Measurements from ENCODE around the gene WNT3. TPM values are rescaled to one million over a fixed set of nuclear protein-coding genes. Genes with fewer than 3 reads are reported as not detected.

WNT3 gene
- total and polyA plus RNA-seq, 4 donors: 4.0 to 17.1 (median 10.7) TPM

DNA sequence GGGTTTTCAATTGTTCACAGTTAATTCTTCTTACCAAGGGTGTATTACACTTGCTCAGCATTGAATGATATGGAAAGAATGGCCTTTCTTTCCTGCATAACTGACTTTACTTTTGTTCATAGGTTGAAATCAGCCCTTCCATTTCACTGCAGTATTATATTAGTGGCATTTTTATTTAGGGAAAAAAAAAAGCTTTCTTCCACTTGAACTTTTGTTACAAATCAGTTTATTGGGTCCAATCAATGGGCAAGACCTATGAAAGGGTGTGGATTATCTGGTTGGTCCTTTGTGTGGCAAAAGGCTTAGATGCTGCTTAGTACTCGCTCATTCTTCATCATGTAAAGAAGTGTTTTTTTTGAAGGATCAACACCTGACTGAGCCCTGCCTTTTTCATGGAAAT lies 74.1 kb downstream of the WNT3 start:
- no peaks in the 10 kb centered on the region for H3K4me1 ChIP-seq (ENCODE audit: control insufficient read depth, insufficient read depth, low read length)
- no CpG with 5 or more reads among the region's 1 CpG for WGBS (ENCODE audit: insufficient coverage)
- H3K36me3 ChIP-seq (ENCODE audit: control insufficient read depth, insufficient read depth, low read length): no peaks in the 10 kb centered on the region
- no peaks in the 10 kb centered on the region for H3K27me3 ChIP-seq (ENCODE audit: control insufficient read depth, insufficient read depth, low read length)
- DNase-seq (ENCODE audit: low read depth in 4 of 6, low spot score in 6 of 6): no peak
- H3K4me3 ChIP-seq (ENCODE audit: low read depth, low read length): no peak overlapping the region
- H3K9me3 ChIP-seq (ENCODE audit: control insufficient read depth, insufficient read depth, low read length): no peaks in the 10 kb centered on the region
- no peak overlapping the region for H3K27ac ChIP-seq (ENCODE audit: low read depth, low read length)

DNA sequence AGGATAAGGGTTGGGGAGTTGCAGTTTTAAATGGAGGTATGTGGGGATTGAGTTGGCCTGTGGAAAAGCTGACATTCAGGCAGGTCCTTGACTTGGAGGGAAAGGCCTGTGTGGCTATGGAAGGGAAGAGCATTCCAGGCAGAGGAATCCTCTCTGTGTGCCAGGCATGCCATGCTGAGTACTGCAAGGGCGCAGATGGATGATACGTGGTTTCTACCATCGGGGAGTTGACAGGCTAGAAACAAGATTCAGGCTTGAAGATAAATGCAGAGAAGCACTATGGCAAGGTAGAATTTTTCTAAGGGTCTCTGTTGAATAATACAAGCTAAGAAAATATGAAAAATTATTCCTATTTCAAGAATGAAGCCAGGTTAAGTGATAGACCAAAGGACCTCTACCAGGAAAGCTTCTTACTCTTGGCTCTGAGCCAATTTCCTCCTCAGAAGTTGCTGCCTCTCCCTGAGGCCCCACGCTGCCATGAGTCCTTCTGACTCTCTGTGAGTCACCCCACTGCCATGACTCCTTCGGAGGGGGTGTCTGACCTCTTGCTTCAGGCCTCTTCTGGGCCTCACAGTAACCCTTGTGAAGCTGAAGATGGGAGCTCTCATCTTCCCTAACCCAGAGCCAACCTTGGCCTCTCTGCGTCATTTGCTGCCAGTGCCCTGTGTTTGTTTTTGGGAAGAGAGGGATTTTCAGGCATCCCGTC lies 75.8 kb downstream of the WNT3 start:
- no peak overlapping the region for H3K4me3 ChIP-seq (ENCODE audit: low read depth, low read length)
- H3K9me3 ChIP-seq (ENCODE audit: control insufficient read depth, insufficient read depth, low read length): no peaks in the 10 kb centered on the region
- H3K4me1 ChIP-seq (ENCODE audit: control insufficient read depth, insufficient read depth, low read length): no peaks in the 10 kb centered on the region
- H3K27me3 ChIP-seq (ENCODE audit: control insufficient read depth, insufficient read depth, low read length): no peaks in the 10 kb centered on the region
- 61% methylated on average over 4 of the region's 7 CpGs for WGBS (ENCODE audit: insufficient coverage)
- H3K27ac ChIP-seq (ENCODE audit: low read depth, low read length): no peak overlapping the region
- DNase-seq (ENCODE audit: low read depth in 4 of 6, low spot score in 6 of 6): no peak
- H3K36me3 ChIP-seq (ENCODE audit: control insufficient read depth, insufficient read depth, low read length): no peaks in the 10 kb centered on the region

DNA sequence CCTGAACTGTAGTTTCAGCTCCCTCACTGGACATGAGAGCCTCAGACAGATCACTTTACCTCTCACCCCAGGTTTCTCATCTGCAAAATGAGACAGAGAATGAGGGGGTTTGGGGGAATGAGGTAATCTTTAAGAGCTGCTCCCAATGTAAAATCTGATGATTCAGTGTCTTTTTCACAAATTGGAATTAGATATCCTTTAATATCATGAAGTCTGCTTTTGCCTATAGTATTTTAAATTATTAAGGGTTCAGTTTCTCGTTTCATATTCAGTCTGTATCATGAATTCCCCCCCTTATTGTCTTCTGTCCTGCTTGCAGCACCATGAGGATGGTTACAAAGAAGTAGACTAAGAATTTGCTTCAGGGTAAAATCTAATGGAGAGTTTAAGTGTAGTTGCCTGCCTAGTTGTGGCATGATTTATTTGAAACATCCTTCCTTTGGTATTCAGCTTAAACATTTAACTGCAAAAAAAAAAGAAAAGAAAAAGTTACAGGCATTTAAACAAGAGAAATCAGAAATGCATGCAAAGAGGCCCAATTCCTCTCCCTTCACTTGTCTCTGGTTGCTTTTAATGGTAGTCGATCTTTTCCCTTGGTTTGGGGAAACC lies 77.3 kb downstream of the WNT3 start:
- no CpG with 5 or more reads among the region's 2 CpGs for WGBS (ENCODE audit: insufficient coverage)
- H3K4me3 ChIP-seq (ENCODE audit: low read depth, low read length): no peak overlapping the region
- DNase-seq (ENCODE audit: low read depth in 4 of 6, low spot score in 6 of 6): no peak
- no peaks in the 10 kb centered on the region for H3K27me3 ChIP-seq (ENCODE audit: control insufficient read depth, insufficient read depth, low read length)
- H3K4me1 ChIP-seq (ENCODE audit: control insufficient read depth, insufficient read depth, low read length): no peaks in the 10 kb centered on the region
- no peaks in the 10 kb centered on the region for H3K9me3 ChIP-seq (ENCODE audit: control insufficient read depth, insufficient read depth, low read length)
- H3K36me3 ChIP-seq (ENCODE audit: control insufficient read depth, insufficient read depth, low read length): no peaks in the 10 kb centered on the region
- H3K27ac ChIP-seq (ENCODE audit: low read depth, low read length): no peak overlapping the region

DNA sequence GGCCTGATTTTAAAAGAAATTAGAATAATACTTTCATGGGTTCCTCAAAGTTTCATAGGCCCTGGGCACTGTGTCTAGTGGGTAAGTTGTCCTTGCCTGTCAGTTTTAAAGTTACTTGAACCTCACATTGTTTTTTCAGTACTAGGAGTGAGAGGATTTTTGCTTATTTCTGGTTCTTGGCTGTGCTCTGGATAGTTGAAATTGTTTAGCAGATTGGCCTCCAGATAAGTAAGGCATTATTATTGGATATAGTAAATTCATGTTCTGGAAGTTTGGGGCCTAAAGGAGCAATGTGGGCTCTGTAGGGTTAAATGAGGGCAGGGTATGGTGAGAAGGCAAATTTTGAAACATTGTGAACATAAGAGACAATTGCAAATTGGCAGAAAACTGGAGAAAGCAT lies 78.5 kb downstream of the WNT3 start:
- Histone ChIP-seq H3K9me3 (ENCODE audit: control insufficient read depth, insufficient read depth, low read length) (no peaks in the 10 kb centered on the region), H3K27ac (ENCODE audit: low read depth, low read length) (no peak overlapping the region), H3K4me3 (ENCODE audit: low read depth, low read length) (no peak overlapping the region), H3K36me3 (ENCODE audit: control insufficient read depth, insufficient read depth, low read length) (no peaks in the 10 kb centered on the region), H3K4me1 (ENCODE audit: control insufficient read depth, insufficient read depth, low read length) (no peaks in the 10 kb centered on the region), H3K27me3 (ENCODE audit: control insufficient read depth, insufficient read depth, low read length) (no peaks in the 10 kb centered on the region)
- no peak for DNase-seq (ENCODE audit: low read depth in 4 of 6, low spot score in 6 of 6)

GRCh38 chr17:46738544-46738943 lies 79.9 kb downstream of the WNT3 start:
- 88% methylated on average over 2 of the region's 4 CpGs for WGBS (ENCODE audit: insufficient coverage)
- no peak overlapping the region for H3K27ac ChIP-seq (ENCODE audit: low read depth, low read length)
- H3K36me3 ChIP-seq (ENCODE audit: control insufficient read depth, insufficient read depth, low read length): no peaks in the 10 kb centered on the region
- no peak overlapping the region for H3K4me3 ChIP-seq (ENCODE audit: low read depth, low read length)
- H3K27me3 ChIP-seq (ENCODE audit: control insufficient read depth, insufficient read depth, low read length): no peaks in the 10 kb centered on the region
- no peaks in the 10 kb centered on the region for H3K4me1 ChIP-seq (ENCODE audit: control insufficient read depth, insufficient read depth, low read length)
- no peaks in the 10 kb centered on the region for H3K9me3 ChIP-seq (ENCODE audit: control insufficient read depth, insufficient read depth, low read length)
- no peak for DNase-seq (ENCODE audit: low read depth in 4 of 6, low spot score in 6 of 6)

GRCh38 chr17:46737326-46737725 lies 81.2 kb downstream of the WNT3 start:
- Histone ChIP-seq H3K27me3 (ENCODE audit: control insufficient read depth, insufficient read depth, low read length) (no peaks in the 10 kb centered on the region), H3K27ac (ENCODE audit: low read depth, low read length) (no peak overlapping the region), H3K36me3 (ENCODE audit: control insufficient read depth, insufficient read depth, low read length) (no peaks in the 10 kb centered on the region), H3K9me3 (ENCODE audit: control insufficient read depth, insufficient read depth, low read length) (no peaks in the 10 kb centered on the region), H3K4me3 (ENCODE audit: low read depth, low read length) (no peak overlapping the region), H3K4me1 (ENCODE audit: control insufficient read depth, insufficient read depth, low read length) (no peaks in the 10 kb centered on the region)
- DNase-seq (ENCODE audit: low read depth in 4 of 6, low spot score in 6 of 6): no peak
- WGBS (ENCODE audit: insufficient coverage): 82% methylated on average over 4 of the region's 4 CpGs

- Histone ChIP-seq H3K27me3 (ENCODE audit: control insufficient read depth, insufficient read depth, low read length) (no peaks in the 10 kb centered on the region), H3K36me3 (ENCODE audit: control insufficient read depth, insufficient read depth, low read length) (no peaks in the 10 kb centered on the region), H3K4me3 (ENCODE audit: low read depth, low read length) (no peak overlapping the region), H3K9me3 (ENCODE audit: control insufficient read depth, insufficient read depth, low read length) (no peaks in the 10 kb centered on the region), H3K27ac (ENCODE audit: low read depth, low read length) (no peak overlapping the region), H3K4me1 (ENCODE audit: control insufficient read depth, insufficient read depth, low read length) (no peaks in the 10 kb centered on the region)
- no peak for DNase-seq (ENCODE audit: low read depth in 4 of 6, low spot score in 6 of 6)
Observed at GRCh38 chr17:46736100-46736499, 82.4 kb downstream of the WNT3 start.

DNA sequence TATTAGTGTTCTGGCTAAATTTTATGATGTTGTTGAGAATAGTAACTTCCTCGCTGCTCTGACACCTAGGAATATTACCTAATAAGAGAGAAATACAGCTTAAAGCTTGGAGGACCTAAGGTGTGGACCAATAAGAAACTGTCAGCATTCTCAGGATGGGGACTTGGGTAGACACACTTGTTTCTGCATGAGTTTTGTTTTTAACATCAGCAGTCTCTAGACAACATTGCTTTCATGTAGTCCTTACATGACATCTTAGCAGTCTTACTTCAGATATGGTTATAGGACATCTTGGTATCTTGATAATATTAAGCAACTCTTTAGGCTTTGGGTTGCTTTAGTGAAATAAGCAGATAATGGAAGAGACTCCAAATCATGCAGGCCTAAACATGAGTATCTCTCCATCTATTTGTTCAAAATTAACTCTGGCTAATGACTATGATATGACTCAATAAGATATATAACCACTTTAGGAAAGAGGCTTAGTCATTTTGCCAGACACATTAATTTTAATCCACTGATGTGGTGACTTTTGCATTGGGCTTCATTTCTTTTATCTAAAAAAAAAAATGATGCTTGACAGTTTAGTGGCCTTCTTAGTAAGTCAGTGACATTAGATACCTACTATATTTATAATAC lies 84.5 kb downstream of the WNT3 start:
- no peaks in the 10 kb centered on the region for H3K36me3 ChIP-seq (ENCODE audit: control insufficient read depth, insufficient read depth, low read length)
- DNase-seq (ENCODE audit: low read depth in 4 of 6, low spot score in 6 of 6): no peak
- H3K4me1 ChIP-seq (ENCODE audit: control insufficient read depth, insufficient read depth, low read length): no peaks in the 10 kb centered on the region
- peak overlapping the region; percentile 11 for H3K27ac ChIP-seq (ENCODE audit: low read depth, low read length)
- no peaks in the 10 kb centered on the region for H3K9me3 ChIP-seq (ENCODE audit: control insufficient read depth, insufficient read depth, low read length)
- no peak overlapping the region for H3K4me3 ChIP-seq (ENCODE audit: low read depth, low read length)
- no CpG with 5 or more reads among the region's 1 CpG for WGBS (ENCODE audit: insufficient coverage)
- no peaks in the 10 kb centered on the region for H3K27me3 ChIP-seq (ENCODE audit: control insufficient read depth, insufficient read depth, low read length)

DNA sequence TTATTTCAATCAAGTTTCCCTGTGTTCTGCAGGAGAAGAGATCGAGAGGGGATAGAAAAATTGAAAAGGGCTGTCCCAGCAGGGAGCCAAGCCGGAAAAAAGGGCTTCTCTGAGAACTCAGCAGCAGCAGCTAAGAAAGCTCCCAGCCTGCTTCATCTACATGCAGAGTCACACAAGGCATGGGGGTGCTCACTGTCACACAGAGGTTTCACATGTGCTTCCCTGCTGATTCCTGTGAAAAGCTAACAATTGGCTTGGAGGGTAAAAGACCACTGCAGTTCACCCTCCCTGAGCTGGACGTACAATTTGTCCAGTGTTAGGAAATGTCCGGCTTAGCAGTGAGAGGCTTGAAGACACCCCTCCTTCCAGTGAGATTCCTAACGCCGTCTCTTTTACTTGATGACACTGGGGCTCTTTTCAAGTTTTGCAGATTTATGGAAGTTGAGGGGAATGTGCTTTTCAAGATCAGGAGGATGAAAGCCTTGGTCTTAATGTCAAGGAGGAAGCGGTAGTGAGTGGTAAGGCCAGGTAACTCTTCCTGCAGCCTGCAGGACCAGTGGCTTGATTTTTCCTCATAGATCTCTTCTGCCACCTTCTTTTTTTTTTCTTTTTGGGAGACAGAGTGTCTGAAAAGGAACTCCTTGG lies 85.6 kb downstream of the WNT3 start:
- H3K27ac ChIP-seq (ENCODE audit: low read depth, low read length): peak overlapping the region; percentile 41
- DNase-seq (ENCODE audit: low read depth in 4 of 6, low spot score in 6 of 6): peak; percentile 43 to 88 (median 68)
- no peaks in the 10 kb centered on the region for H3K27me3 ChIP-seq (ENCODE audit: control insufficient read depth, insufficient read depth, low read length)
- 24% methylated on average over 5 of the region's 7 CpGs for WGBS (ENCODE audit: insufficient coverage)
- no peaks in the 10 kb centered on the region for H3K4me1 ChIP-seq (ENCODE audit: control insufficient read depth, insufficient read depth, low read length)
- no peaks in the 10 kb centered on the region for H3K36me3 ChIP-seq (ENCODE audit: control insufficient read depth, insufficient read depth, low read length)
- H3K4me3 ChIP-seq (ENCODE audit: low read depth, low read length): no peak overlapping the region
- no peaks in the 10 kb centered on the region for H3K9me3 ChIP-seq (ENCODE audit: control insufficient read depth, insufficient read depth, low read length)
